Gastroesophageal sphincter (tissue), 3 donors: ENCODE data around the gene GYPA.
"Not testable (repeated sequence)": the region's sequence is repeated elsewhere in the genome, so short reads cannot be mapped to it uniquely, and the experiment has no call there.

Experiments
- EP300 ChIP-seq: sonication (generic); formaldehyde crosslinking; IDR thresholded peaks from one replicate; pipeline ENCODE4 v1.6.1; 2017; ENCODE audit warnings: antibody characterized with exemption, mild to moderate bottlenecking
- POLR2A ChIP-seq, 2 donors: fragments of 450-650 bp; IDR thresholded peaks; one replicate each; pipeline ENCODE4 v1.6.1; 2017; ENCODE audit warnings: antibody characterized with exemption in 2 of 2, mild to moderate bottlenecking in 2 of 2, moderate library complexity in 1 of 2
- POLR2AphosphoS5 ChIP-seq: sonication (generic); formaldehyde crosslinking; IDR thresholded peaks from one replicate; pipeline ENCODE4 v1.6.1; 2017; ENCODE audit warnings: antibody characterized with exemption
- TF ChIP-seq, protein P1 (sequence below), 4 experiments: fragments of 200-600 bp in 2 of 4; fragments of 450-650 bp in 2 of 4; sonication (generic) in 1 of 4; IDR thresholded peaks; one replicate each; pipeline ENCODE4 v1.5.1; 2017 to 2019; ENCODE audit warnings: antibody characterized with exemption in 4 of 4, mild to moderate bottlenecking in 2 of 4, moderate library complexity in 2 of 4

DNA sequence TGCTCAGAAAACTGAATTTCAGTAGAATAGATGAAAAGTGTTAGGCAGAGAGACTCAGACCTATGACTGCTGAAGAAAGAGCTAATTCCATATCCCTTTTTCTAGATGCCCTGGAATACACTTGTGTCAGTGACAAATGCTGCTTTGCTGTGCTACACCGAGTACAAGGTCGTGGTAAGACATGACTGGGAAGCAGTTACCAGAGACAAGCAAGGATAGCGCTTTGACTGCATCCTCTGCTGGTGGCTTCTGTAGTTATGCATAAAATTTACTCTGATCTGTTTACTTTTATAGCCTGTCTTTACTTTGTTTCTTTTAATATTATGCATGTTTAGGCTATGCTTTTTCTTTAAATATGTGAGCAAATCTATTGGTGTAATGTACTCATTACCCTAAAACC lies 58.5 kb downstream of the GYPA start:
- TF ChIP-seq, protein P1, sequence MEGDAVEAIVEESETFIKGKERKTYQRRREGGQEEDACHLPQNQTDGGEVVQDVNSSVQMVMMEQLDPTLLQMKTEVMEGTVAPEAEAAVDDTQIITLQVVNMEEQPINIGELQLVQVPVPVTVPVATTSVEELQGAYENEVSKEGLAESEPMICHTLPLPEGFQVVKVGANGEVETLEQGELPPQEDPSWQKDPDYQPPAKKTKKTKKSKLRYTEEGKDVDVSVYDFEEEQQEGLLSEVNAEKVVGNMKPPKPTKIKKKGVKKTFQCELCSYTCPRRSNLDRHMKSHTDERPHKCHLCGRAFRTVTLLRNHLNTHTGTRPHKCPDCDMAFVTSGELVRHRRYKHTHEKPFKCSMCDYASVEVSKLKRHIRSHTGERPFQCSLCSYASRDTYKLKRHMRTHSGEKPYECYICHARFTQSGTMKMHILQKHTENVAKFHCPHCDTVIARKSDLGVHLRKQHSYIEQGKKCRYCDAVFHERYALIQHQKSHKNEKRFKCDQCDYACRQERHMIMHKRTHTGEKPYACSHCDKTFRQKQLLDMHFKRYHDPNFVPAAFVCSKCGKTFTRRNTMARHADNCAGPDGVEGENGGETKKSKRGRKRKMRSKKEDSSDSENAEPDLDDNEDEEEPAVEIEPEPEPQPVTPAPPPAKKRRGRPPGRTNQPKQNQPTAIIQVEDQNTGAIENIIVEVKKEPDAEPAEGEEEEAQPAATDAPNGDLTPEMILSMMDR (IDR thresholded peaks at IDR 0.05) = not testable (repeated sequence)
- TF ChIP-seq EP300; POLR2AphosphoS5; POLR2A (IDR thresholded peaks at IDR 0.05): not testable (repeated sequence)
